Vagina (tissue), 2 donors: Measurements from ENCODE around the gene USF2. TPM values are rescaled to one million over a fixed set of nuclear protein-coding genes. Genes with fewer than 3 reads are reported as not detected.

Experiments used
- DNase-seq, 2 donors: peaks; one replicate each; pipeline ENCODE4 v3.0.0-alpha.2; 2017; ENCODE audit errors: extremely low spot score in 2 of 2
- H3K27ac ChIP-seq: fragments of 200-600 bp; sonication (generic); one replicate; pipeline ENCODE4 v1.5.1; 2019
- H3K27me3 ChIP-seq: fragments of 200-600 bp; sonication (generic); one replicate; pipeline ENCODE4 v1.5.1; 2019
- H3K36me3 ChIP-seq, 2 donors: fragments of 200-600 bp; sonication (generic); one replicate each; pipeline ENCODE4 v1.5.1; 2017 to 2019
- H3K4me1 ChIP-seq: fragments of 200-600 bp; sonication (generic); one replicate; pipeline ENCODE4 v1.5.1; 2019
- H3K4me3 ChIP-seq, 2 donors: fragments of 200-600 bp; sonication (generic); 1 replicate in 1 of 2; 2 replicates in 1 of 2; pipeline ENCODE4 v1.5.1; 2016 to 2019
- H3K9me3 ChIP-seq: fragments of 200-600 bp; sonication (generic); one replicate; pipeline ENCODE4 v1.5.1; 2019
- POLR2A ChIP-seq, 2 donors: fragments of 450-650 bp; IDR thresholded peaks; one replicate each; pipeline ENCODE4 v1.6.1; 2017; ENCODE audit warnings: antibody characterized with exemption in 2 of 2, mild to moderate bottlenecking in 2 of 2, moderate library complexity in 2 of 2
- POLR2AphosphoS5 ChIP-seq, 2 donors: sonication (generic); formaldehyde crosslinking; IDR thresholded peaks; one replicate each; pipeline ENCODE4 v1.9.0; 2017; ENCODE audit warnings: antibody characterized with exemption in 2 of 2, mild to moderate bottlenecking in 2 of 2, low read depth in 1 of 2; ENCODE audit not compliant: insufficient read depth in 1 of 2
- intact Hi-C: fragments of 100-400 bp; cut with DNase I; formaldehyde crosslinking; loops from one replicate; pipeline ENCODE4 v1.15.1; 2023
- total RNA-seq: library from RNA; depleted of rRNA; stranded (reverse); fragments of >200 nt; gene quantifications from one replicate; pipeline ENCODE4 v1.2.3, GENCODE V29; 2016
- TF ChIP-seq, protein P1 (sequence below), 3 experiments: fragments of 450-650 bp in 2 of 3; fragments of 200-600 bp in 1 of 3; sonication (generic) in 1 of 3; IDR thresholded peaks; one replicate each; pipeline ENCODE4 v1.5.1; 2017 to 2019; ENCODE audit warnings: antibody characterized with exemption in 3 of 3, mild to moderate bottlenecking in 2 of 3, moderate library complexity in 2 of 3

Gene USF2
- total RNA-seq, 1 donor from 2014 or later, result 95.5 TPM

DNA sequence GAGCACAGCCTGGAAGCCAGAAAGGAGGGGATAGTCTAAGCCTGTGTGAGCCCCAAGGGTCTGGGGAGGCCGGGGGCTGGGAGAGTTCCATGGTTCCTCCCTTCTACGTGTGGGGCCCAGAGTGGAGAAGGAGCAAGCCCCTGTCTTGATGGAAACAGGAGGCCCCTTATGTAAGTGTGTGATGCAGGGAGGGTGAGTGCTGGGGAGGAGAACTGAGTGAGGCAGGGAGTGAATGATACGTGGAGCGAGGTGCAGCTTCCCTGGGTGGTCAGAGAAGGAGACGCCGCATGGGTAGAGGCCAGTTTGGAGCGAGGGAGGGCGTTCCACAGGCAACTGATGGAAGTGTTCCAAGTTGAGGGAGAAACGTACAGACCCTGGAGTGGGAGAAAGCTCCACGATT, 39.2 kb downstream of the USF2 start:
- H3K9me3 ChIP-seq, result no peaks in the 10 kb centered on the region
- H3K27ac ChIP-seq, result no peak overlapping the region
- no peak for DNase-seq
- intact Hi-C loops, result no loop called here
- H3K4me3 ChIP-seq, result no peak overlapping the region
- H3K27me3 ChIP-seq, result no peaks in the 10 kb centered on the region
- no peak for TF ChIP-seq POLR2AphosphoS5 (IDR thresholded peaks at IDR 0.05; ENCODE audit: insufficient read depth in 1 of 2, low read depth in 1 of 2)
- TF ChIP-seq POLR2A (IDR thresholded peaks at IDR 0.05), result no peak
- TF ChIP-seq, protein P1, sequence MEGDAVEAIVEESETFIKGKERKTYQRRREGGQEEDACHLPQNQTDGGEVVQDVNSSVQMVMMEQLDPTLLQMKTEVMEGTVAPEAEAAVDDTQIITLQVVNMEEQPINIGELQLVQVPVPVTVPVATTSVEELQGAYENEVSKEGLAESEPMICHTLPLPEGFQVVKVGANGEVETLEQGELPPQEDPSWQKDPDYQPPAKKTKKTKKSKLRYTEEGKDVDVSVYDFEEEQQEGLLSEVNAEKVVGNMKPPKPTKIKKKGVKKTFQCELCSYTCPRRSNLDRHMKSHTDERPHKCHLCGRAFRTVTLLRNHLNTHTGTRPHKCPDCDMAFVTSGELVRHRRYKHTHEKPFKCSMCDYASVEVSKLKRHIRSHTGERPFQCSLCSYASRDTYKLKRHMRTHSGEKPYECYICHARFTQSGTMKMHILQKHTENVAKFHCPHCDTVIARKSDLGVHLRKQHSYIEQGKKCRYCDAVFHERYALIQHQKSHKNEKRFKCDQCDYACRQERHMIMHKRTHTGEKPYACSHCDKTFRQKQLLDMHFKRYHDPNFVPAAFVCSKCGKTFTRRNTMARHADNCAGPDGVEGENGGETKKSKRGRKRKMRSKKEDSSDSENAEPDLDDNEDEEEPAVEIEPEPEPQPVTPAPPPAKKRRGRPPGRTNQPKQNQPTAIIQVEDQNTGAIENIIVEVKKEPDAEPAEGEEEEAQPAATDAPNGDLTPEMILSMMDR (IDR thresholded peaks at IDR 0.05), result no peak
- no peaks in the 10 kb centered on the region for H3K36me3 ChIP-seq
- no peaks in the 10 kb centered on the region for H3K4me1 ChIP-seq

DNA sequence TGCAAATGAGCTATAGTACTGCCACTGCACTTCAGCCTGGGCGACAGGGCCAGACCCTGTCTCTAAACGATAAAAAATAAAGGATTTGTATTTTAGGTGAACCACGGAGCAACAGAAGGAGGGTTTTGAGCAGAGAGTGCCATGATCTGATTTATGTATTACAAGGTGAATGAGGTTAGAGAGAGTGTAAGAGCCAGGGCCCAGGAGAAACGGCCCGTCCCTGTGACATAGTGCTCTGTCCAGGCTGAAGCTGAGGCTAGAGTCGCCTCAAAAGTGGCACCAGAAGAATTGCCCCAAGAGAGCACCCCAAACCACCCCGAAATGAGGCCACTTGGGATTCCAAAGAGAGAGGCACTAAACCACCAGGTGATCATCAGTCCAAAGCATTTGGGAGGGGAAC, 40.1 kb downstream of the USF2 start:
- no peak overlapping the region for H3K27ac ChIP-seq
- H3K9me3 ChIP-seq, result no peaks in the 10 kb centered on the region
- H3K4me1 ChIP-seq, result no peaks in the 10 kb centered on the region
- no peak for DNase-seq
- intact Hi-C loops, result no loop called here
- no peaks in the 10 kb centered on the region for H3K27me3 ChIP-seq
- no peak for TF ChIP-seq POLR2AphosphoS5 (IDR thresholded peaks at IDR 0.05; ENCODE audit: insufficient read depth in 1 of 2, low read depth in 1 of 2)
- no peak for TF ChIP-seq POLR2A (IDR thresholded peaks at IDR 0.05)
- TF ChIP-seq, protein P1 (IDR thresholded peaks at IDR 0.05), result no peak
- no peak overlapping the region for H3K4me3 ChIP-seq
- H3K36me3 ChIP-seq, result no peaks in the 10 kb centered on the region

DNA sequence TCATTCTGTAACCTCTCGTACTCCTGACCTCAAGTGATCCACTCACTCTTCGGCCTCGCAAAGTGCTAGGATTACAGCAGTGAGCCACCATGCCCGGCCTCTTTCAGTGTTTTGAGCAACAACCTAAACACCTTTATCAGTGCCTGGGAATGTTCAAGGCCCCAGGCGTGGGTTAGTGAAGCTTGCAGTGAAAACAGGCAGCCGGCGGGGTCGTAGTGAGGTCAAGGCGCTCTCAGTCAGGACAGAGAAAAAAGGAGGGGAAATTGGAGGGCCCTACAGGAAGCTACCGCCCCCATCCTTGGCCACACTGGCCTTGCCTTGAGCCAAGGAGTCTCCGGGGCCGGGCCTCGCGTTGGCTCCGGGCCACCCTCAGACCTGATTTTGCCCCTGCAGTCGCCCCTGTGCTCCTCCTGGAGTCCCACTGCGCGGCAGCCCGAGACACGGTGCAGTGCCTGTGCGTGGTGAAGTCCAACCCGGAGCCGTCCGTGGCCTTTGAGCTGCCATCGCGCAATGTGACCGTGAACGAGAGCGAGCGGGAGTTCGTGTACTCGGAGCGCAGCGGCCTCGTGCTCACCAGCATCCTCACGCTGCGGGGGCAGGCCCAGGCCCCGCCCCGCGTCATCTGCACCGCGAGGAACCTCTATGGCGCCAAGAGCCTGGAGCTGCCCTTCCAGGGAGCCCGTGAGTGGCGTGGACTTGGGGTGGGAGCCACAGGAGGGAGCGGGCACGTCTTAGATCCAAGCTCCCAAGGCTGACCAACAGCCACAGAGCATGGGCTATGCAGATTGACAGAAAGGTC, 40.9 kb downstream of the USF2 start:
- H3K4me1 ChIP-seq, result no peaks in the 10 kb centered on the region
- no peak for DNase-seq
- H3K4me3 ChIP-seq, result no peak overlapping the region
- no peaks in the 10 kb centered on the region for H3K36me3 ChIP-seq
- H3K9me3 ChIP-seq, result no peaks in the 10 kb centered on the region
- no peak overlapping the region for H3K27ac ChIP-seq
- TF ChIP-seq POLR2AphosphoS5 (IDR thresholded peaks at IDR 0.05; ENCODE audit: insufficient read depth in 1 of 2, low read depth in 1 of 2) (no peak), POLR2A (IDR thresholded peaks at IDR 0.05) (no peak)
- TF ChIP-seq, protein P1 (IDR thresholded peaks at IDR 0.05), result no peak
- intact Hi-C loops, result loop anchor here (10.0 kb wide), 1 partner anchor 495 kb away; no protein-coding TSS in a partner anchor
- H3K27me3 ChIP-seq, result no peaks in the 10 kb centered on the region

DNA sequence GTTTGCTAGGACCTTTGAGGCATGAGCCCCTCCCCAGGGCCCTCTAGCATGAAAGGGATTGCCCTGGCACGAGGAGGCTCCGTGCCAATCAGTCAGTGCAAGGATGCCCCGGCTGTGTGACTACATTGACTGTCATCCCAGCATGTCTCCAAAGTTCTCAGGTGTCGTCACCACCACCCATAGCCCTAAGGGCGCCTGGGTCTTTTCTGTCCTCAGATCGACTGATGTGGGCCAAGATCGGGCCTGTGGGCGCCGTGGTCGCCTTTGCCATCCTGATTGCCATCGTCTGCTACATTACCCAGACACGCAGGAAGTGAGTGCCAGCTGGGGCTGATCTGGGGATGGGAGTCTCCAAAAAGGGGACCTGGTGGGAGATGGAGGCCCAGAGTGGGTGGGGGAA, 41.6 kb downstream of the USF2 start:
- Histone ChIP-seq H3K36me3 (no peaks in the 10 kb centered on the region), H3K27me3 (no peaks in the 10 kb centered on the region), H3K4me1 (no peaks in the 10 kb centered on the region), H3K4me3 (no peak overlapping the region), H3K9me3 (no peaks in the 10 kb centered on the region), H3K27ac (no peak overlapping the region)
- intact Hi-C loops, result loop anchor here (10.0 kb wide), 1 partner anchor 496 kb away; no protein-coding TSS in a partner anchor
- DNase-seq, result no peak
- TF ChIP-seq POLR2A (IDR thresholded peaks at IDR 0.05) (no peak), POLR2AphosphoS5 (IDR thresholded peaks at IDR 0.05; ENCODE audit: insufficient read depth in 1 of 2, low read depth in 1 of 2) (no peak)
- TF ChIP-seq, protein P1 (IDR thresholded peaks at IDR 0.05), result no peak
